Suppressor macrophage treated with lipopolysaccharide for 1 hour (primary cell): ENCODE results near the gene MVB12A.

Experiments
- DNase-seq, 3 donors: peaks; one replicate each; pipeline ENCODE4 v3.0.0-alpha.2; 2020 to 2022

Gene MVB12A

GRCh38 chr19:17419621-17420474 lies at the start of gene MVB12A:
MVB12A (plus strand) TSS chr19:17420047; CDS start chr19:17420136, 89 bp downstream.
- DNase-seq: peak; percentile 99

- peak in 2 of 3 donors; percentile 23 to 45 for DNase-seq
Measured at GRCh38 chr19:17376935-17377600, 42.8 kb upstream of the MVB12A start, which contains the start of gene PLVAP. PLVAP (minus strand) TSS chr19:17377342; CDS start chr19:17377288, 54 bp downstream.

- no peak for DNase-seq
Measured at GRCh38 chr19:17378271-17378670, 41.6 kb upstream of the MVB12A start.

- DNase-seq: no peak
Measured at GRCh38 chr19:17379221-17379631, 40.6 kb upstream of the MVB12A start.

GRCh38 chr19:17380426-17381138 lies 39.3 kb upstream of the MVB12A start:
- no peak for DNase-seq

GRCh38 chr19:17385878-17386611 lies 33.8 kb upstream of the MVB12A start:
- peak; percentile 67 to 85 (median 73) for DNase-seq

GRCh38 chr19:17389288-17389687 lies 30.6 kb upstream of the MVB12A start:
- no peak for DNase-seq

- DNase-seq: peak in 1 of 3 donors; percentile 19
Measured at GRCh38 chr19:17389957-17390664, 29.7 kb upstream of the MVB12A start.

GRCh38 chr19:17390665-17391370 lies 29.0 kb upstream of the MVB12A start:
- peak; percentile 94 to 99 (median 96) for DNase-seq

GRCh38 chr19:17391371-17392151 lies 28.3 kb upstream of the MVB12A start:
- peak; percentile 44 to 56 (median 49) for DNase-seq

- no peak for DNase-seq
Measured at GRCh38 chr19:17393002-17393401, 26.8 kb upstream of the MVB12A start.

GRCh38 chr19:17393914-17394313 lies 25.9 kb upstream of the MVB12A start, which contains the start of gene CCDC194:
CCDC194 (minus strand) TSS chr19:17394196; CDS start chr19:17394158, 38 bp downstream.
- no peak for DNase-seq

GRCh38 chr19:17394891-17395415 lies 24.9 kb upstream of the MVB12A start:
- DNase-seq: peak; percentile 57 to 87 (median 80)

- no peak for DNase-seq
Measured at GRCh38 chr19:17398902-17399527, 20.8 kb upstream of the MVB12A start.

- DNase-seq: no peak
Measured at GRCh38 chr19:17401628-17402027, 18.2 kb upstream of the MVB12A start.

- peak; percentile 45 to 80 (median 66) for DNase-seq
Measured at GRCh38 chr19:17402982-17403855, 16.6 kb upstream of the MVB12A start.

GRCh38 chr19:17404015-17404414 lies 15.8 kb upstream of the MVB12A start:
- DNase-seq: no peak

GRCh38 chr19:17404621-17405249 lies 15.1 kb upstream of the MVB12A start:
- peak in 2 of 3 donors; percentile 34 to 45 for DNase-seq
